Neural cell (in vitro differentiated cells): Measurements from ENCODE around the gene CTSE. TPM values are rescaled to one million over a fixed set of nuclear protein-coding genes. Genes with fewer than 3 reads are reported as not detected.

Experiments used
- H2AFZ ChIP-seq: fragments of 200-600, 300-800 bp; sonication (generic), shearing (Covaris generic); 2 replicates; pipeline ENCODE4 v1.6.0; 2014; ENCODE audit warnings: low read depth, mild to moderate bottlenecking, antibody characterized with exemption, low read length, moderate library complexity
- H3F3A ChIP-seq: fragments of 200-600 bp; shearing (Covaris generic); 2 replicates; pipeline ENCODE4 v1.6.1; 2016; ENCODE audit warnings: mild to moderate bottlenecking, moderate library complexity, mixed read lengths, antibody characterized with exemption, low read length; ENCODE audit not compliant: insufficient read depth, poor library complexity, severe bottlenecking
- H3K27ac ChIP-seq: fragments of 200-600, 300-800 bp; sonication (generic), shearing (Covaris generic); 2 replicates; pipeline ENCODE4 v1.5.1; 2014; ENCODE audit warnings: mild to moderate bottlenecking, low read length, moderate library complexity
- H3K27me3 ChIP-seq: fragments of 300-800, 200-600 bp; sonication (generic), shearing (Covaris generic); 2 replicates; pipeline ENCODE4 v1.6.0; 2014; ENCODE audit warnings: mild to moderate bottlenecking, low read depth, low read length, moderate library complexity; ENCODE audit not compliant: insufficient read depth
- H3K36me3 ChIP-seq: fragments of 300-800, 200-600 bp; sonication (generic), shearing (Covaris generic); 2 replicates; pipeline ENCODE4 v1.5.1; 2014; ENCODE audit warnings: mild to moderate bottlenecking, antibody characterized with exemption, low read length, moderate library complexity; ENCODE audit not compliant: insufficient read depth
- H3K4me2 ChIP-seq: fragments of 300-800, 200-600 bp; sonication (generic), shearing (Covaris generic); 2 replicates; pipeline ENCODE4 v1.6.0; 2014; ENCODE audit warnings: mild to moderate bottlenecking, low read length
- H3K4me3 ChIP-seq: fragments of 300-800, 200-600 bp; sonication (generic), shearing (Covaris generic); 2 replicates; pipeline ENCODE4 v1.5.1; 2014; ENCODE audit warnings: mild to moderate bottlenecking, low read length, moderate library complexity
- H3K79me2 ChIP-seq: fragments of 200-600 bp; shearing (Covaris generic); replicated peaks from 2 replicates; pipeline ENCODE4 v1.6.0; 2014; ENCODE audit warnings: mild to moderate bottlenecking, low read length, moderate library complexity; ENCODE audit not compliant: insufficient read depth
- H3K9ac ChIP-seq: fragments of 300-800, 200-600 bp; sonication (generic), shearing (Covaris generic); 2 replicates; pipeline ENCODE4 v1.6.1; 2016; ENCODE audit warnings: mild to moderate bottlenecking, low read length, mixed read lengths
- H3K9me2 ChIP-seq: fragments of 200-600 bp; shearing (Covaris generic); 2 replicates; pipeline ENCODE4 v1.6.1; 2016; ENCODE audit warnings: mild to moderate bottlenecking, low read length, mixed read lengths; ENCODE audit not compliant: insufficient read depth
- H3K9me3 ChIP-seq: fragments of 200-600, 300-800 bp; sonication (generic), shearing (Covaris generic); 2 replicates; pipeline ENCODE4 v1.6.1; 2016; ENCODE audit warnings: mild to moderate bottlenecking, mixed run types, low read length, moderate library complexity, mixed read lengths
- H4K20me1 ChIP-seq: fragments of 200-600 bp; shearing (Covaris generic); 2 replicates; pipeline ENCODE4 v1.6.1; 2016; ENCODE audit warnings: mild to moderate bottlenecking, mixed run types; ENCODE audit not compliant: insufficient read depth
- CTCF ChIP-seq: fragments of 450-650 bp; IDR thresholded peaks from 2 replicates; pipeline ENCODE4 v1.5.1; 2014; ENCODE audit warnings: antibody characterized with exemption, mild to moderate bottlenecking, moderate library complexity; ENCODE audit not compliant: poor library complexity, severe bottlenecking
- EP300 ChIP-seq: fragments of 450-650 bp; conservative IDR thresholded peaks from 2 replicates; pipeline ENCODE4 v1.6.1; 2014; ENCODE audit warnings: antibody characterized with exemption, mild to moderate bottlenecking, moderate library complexity; ENCODE audit not compliant: poor library complexity, severe bottlenecking
- EZH2 ChIP-seq: fragments of 200-600, 300-800 bp; shearing (Covaris generic), sonication (generic); IDR thresholded peaks from 2 replicates; pipeline ENCODE4 v1.6.1; 2014; ENCODE audit warnings: antibody characterized with exemption, low read length, borderline replicate concordance, mild to moderate bottlenecking; ENCODE audit not compliant: insufficient read depth, poor library complexity, severe bottlenecking
- POLR2AphosphoS5 ChIP-seq: IDR thresholded peaks from 2 replicates; pipeline ENCODE4 v1.6.1; 2012
- RAD21 ChIP-seq: fragments of 450-650 bp; conservative IDR thresholded peaks from 2 replicates; pipeline ENCODE4 v1.6.1; 2014; ENCODE audit warnings: antibody characterized with exemption, mild to moderate bottlenecking, moderate library complexity
- REST ChIP-seq: IDR thresholded peaks from 2 replicates; pipeline ENCODE4 v1.6.1; 2012; ENCODE audit warnings: borderline replicate concordance
- SMC3 ChIP-seq: fragments of 450-650 bp; conservative IDR thresholded peaks from 2 replicates; pipeline ENCODE4 v1.6.1; 2014; ENCODE audit warnings: antibody characterized with exemption, mild to moderate bottlenecking, moderate library complexity; ENCODE audit not compliant: poor library complexity
- TAF1 ChIP-seq: IDR thresholded peaks from 2 replicates; pipeline ENCODE4 v1.6.1; 2012; ENCODE audit warnings: low read depth
- polyA plus RNA-seq: library from polyadenylated mRNA; depleted of rRNA; stranded (reverse); fragments of >200 nt; gene quantifications from 2 replicates; pipeline ENCODE4 v1.2.3, GENCODE V29; 2014

Gene CTSE
- polyA plus RNA-seq, 1 donor from 2014 or later, result not detected

GRCh38 chr1:206030714-206031113, 7.0 kb upstream of the CTSE start:
- no peak for TF ChIP-seq TAF1
- no peak for TF ChIP-seq POLR2AphosphoS5
- no peak for TF ChIP-seq REST
- peak; percentile 71 for TF ChIP-seq RAD21
- TF ChIP-seq EZH2, result no peak
- no peak for TF ChIP-seq EP300
- TF ChIP-seq CTCF, result peak; percentile 85
- TF ChIP-seq SMC3, result peak; percentile 87

GRCh38 chr1:206030191-206030590, 6.5 kb upstream of the CTSE start:
- Histone ChIP-seq H3K27me3 (no peaks in the 10 kb centered on the region), H3K36me3 (no peaks in the 10 kb centered on the region), H3K79me2 (no peaks in the 10 kb centered on the region), H3K9me2 (no peaks in the 10 kb centered on the region), H3K9ac (no peak overlapping the region), H4K20me1 (no peaks in the 10 kb centered on the region), H3K9me3 (no peaks in the 10 kb centered on the region), H3F3A (no peaks in the 10 kb centered on the region), H3K4me2 (no peak overlapping the region), H2AFZ (no peak overlapping the region), H3K4me3 (no peak overlapping the region), H3K27ac (no peak overlapping the region)
- TF ChIP-seq EZH2, result no peak
- no peak for TF ChIP-seq REST
- TF ChIP-seq EP300, result no peak
- no peak for TF ChIP-seq RAD21
- no peak for TF ChIP-seq SMC3

More at GRCh38 chr1:206030714-206031113, 7.0 kb upstream of the CTSE start:
- H3K27ac ChIP-seq, result no peak overlapping the region
- no peaks in the 10 kb centered on the region for H3K79me2 ChIP-seq
- H2AFZ ChIP-seq, result no peak overlapping the region
- no peaks in the 10 kb centered on the region for H4K20me1 ChIP-seq
- no peak overlapping the region for H3K4me3 ChIP-seq
- no peaks in the 10 kb centered on the region for H3K36me3 ChIP-seq
- H3K4me2 ChIP-seq, result no peak overlapping the region
- no peak overlapping the region for H3K9ac ChIP-seq
- no peaks in the 10 kb centered on the region for H3K27me3 ChIP-seq
- no peaks in the 10 kb centered on the region for H3F3A ChIP-seq
- no peaks in the 10 kb centered on the region for H3K9me2 ChIP-seq
- H3K9me3 ChIP-seq, result no peaks in the 10 kb centered on the region
